HepG2 (cell line): ENCODE data around the gene SLC20A1. TPM values are rescaled to one million over a fixed set of nuclear protein-coding genes. Genes with fewer than 3 reads are reported as not detected.

ENCODE experiments used
- ARID2 ChIP-seq: sonication (generic); formaldehyde crosslinking; IDR thresholded peaks from 2 replicates; pipeline ENCODE4 v1.8.1; 2022; ENCODE audit warnings: mild to moderate bottlenecking, missing genetic modification reagents, borderline replicate concordance
- CHD2 ChIP-seq: IDR thresholded peaks from 2 replicates; pipeline ENCODE4 v1.6.1; 2011; ENCODE audit warnings: low read depth, low read length, improper control_type of control experiment
- FLYWCH1 ChIP-seq: sonication (generic); formaldehyde crosslinking; IDR thresholded peaks from 2 replicates; pipeline ENCODE4 v1.8.1; 2023; ENCODE audit warnings: mild to moderate bottlenecking, missing genetic modification reagents
- FOSL2 ChIP-seq: sonication (generic); formaldehyde crosslinking; IDR thresholded peaks from 2 replicates; pipeline ENCODE4 v1.4.0; 2020; ENCODE audit warnings: missing genetic modification reagents
- HIVEP1 ChIP-seq: sonication (generic); formaldehyde crosslinking; IDR thresholded peaks from 2 replicates; pipeline ENCODE4 v1.4.0; 2020; ENCODE audit warnings: mild to moderate bottlenecking, missing genetic modification reagents
- IRX3 ChIP-seq: sonication (generic); formaldehyde crosslinking; IDR thresholded peaks from 2 replicates; pipeline ENCODE4 v1.8.1; 2023; ENCODE audit warnings: mild to moderate bottlenecking, low read depth, missing genetic modification reagents, borderline replicate concordance
- KDM3A ChIP-seq: IDR thresholded peaks from 2 replicates; pipeline ENCODE4 v1.6.1; 2018; ENCODE audit warnings: low read depth, missing compliant biosample characterization
- NFE2 ChIP-seq: sonication (generic); formaldehyde crosslinking; IDR thresholded peaks from 2 replicates; pipeline ENCODE4 v1.4.0; 2020; ENCODE audit warnings: missing genetic modification reagents
- PHF21A ChIP-seq: sonication (generic); formaldehyde crosslinking; IDR thresholded peaks from 2 replicates; pipeline ENCODE4 v1.5.0; 2020; ENCODE audit warnings: mild to moderate bottlenecking, missing genetic modification reagents
- PLRG1 ChIP-seq: fragments of 450-650 bp; conservative IDR thresholded peaks from 2 replicates; pipeline ENCODE4 v1.6.1; 2016
- SIX1 ChIP-seq: sonication (generic); formaldehyde crosslinking; IDR thresholded peaks from 2 replicates; pipeline ENCODE4 v1.4.0; 2020; ENCODE audit warnings: missing genetic modification reagents, borderline replicate concordance
- SMYD3 ChIP-seq: sonication (generic); formaldehyde crosslinking; IDR thresholded peaks from 2 replicates; pipeline ENCODE4 v1.8.1; 2023; ENCODE audit warnings: mild to moderate bottlenecking, missing genetic modification reagents
- TBL1XR1 ChIP-seq: fragments of 150-350 bp; IDR thresholded peaks from 2 replicates; pipeline ENCODE4 v1.6.1; 2014; ENCODE audit warnings: borderline replicate concordance, low read length; ENCODE audit not compliant: partially characterized antibody
- TBP ChIP-seq: sonication (generic); formaldehyde crosslinking; IDR thresholded peaks from 2 replicates; pipeline ENCODE4 v1.5.0; 2020; ENCODE audit warnings: missing genetic modification reagents
- TERF1 ChIP-seq: sonication (generic); formaldehyde crosslinking; IDR thresholded peaks from 2 replicates; pipeline ENCODE4 v1.8.0; 2022; ENCODE audit warnings: mild to moderate bottlenecking, missing genetic modification reagents, moderate library complexity
- ZMAT3 ChIP-seq: sonication (generic); formaldehyde crosslinking; conservative IDR thresholded peaks from 2 replicates; pipeline ENCODE4 v1.7.0; 2021; ENCODE audit warnings: missing genetic modification reagents
- ZNF317 ChIP-seq: sonication (generic); formaldehyde crosslinking; IDR thresholded peaks from 2 replicates; pipeline ENCODE4 v1.5.0; 2020; ENCODE audit warnings: mild to moderate bottlenecking, missing genetic modification reagents
- ZNF720 ChIP-seq: sonication (generic); formaldehyde crosslinking; IDR thresholded peaks from 2 replicates; pipeline ENCODE4 v1.4.0; 2020; ENCODE audit warnings: missing genetic modification reagents
- ZNF766 ChIP-seq: sonication (generic); formaldehyde crosslinking; IDR thresholded peaks from 2 replicates; pipeline ENCODE4 v1.5.0; 2020; ENCODE audit warnings: missing genetic modification reagents, borderline replicate concordance
- ZNF816 ChIP-seq: sonication (generic); formaldehyde crosslinking; IDR thresholded peaks from 2 replicates; pipeline ENCODE4 v1.8.0; 2022; ENCODE audit warnings: missing genetic modification reagents, mild to moderate bottlenecking, borderline replicate concordance
- polyA plus RNA-seq, 8 experiments: library from polyadenylated mRNA; depleted of rRNA in 3 of 8; stranded (reverse) in 7 of 8; unstranded in 1 of 8; fragments of >200 nt; fragmentation: Illumina TruSeq in 4 of 8; extraction: Trizol in 4 of 8; gene quantifications; 2 replicates each; pipeline versions ENCODE4 v1.2.1 to v1.2.3, GENCODE V29; 2011 to 2016; ENCODE audit warnings: low read depth in 4 of 8, missing spikeins in 1 of 8, mixed read lengths in 1 of 8; ENCODE audit not compliant: insufficient read depth in 1 of 8
- total RNA-seq, 5 experiments: library from RNA; depleted of rRNA; stranded (reverse); fragments of >200 nt; fragmentation: Illumina TruSeq; extraction: Trizol; gene quantifications; 2 replicates each; pipeline ENCODE4 v1.2.3, GENCODE V29; 2016; ENCODE audit warnings: low read depth in 1 of 5
- TF ChIP-seq, protein P1 (sequence below): sonication (generic); formaldehyde crosslinking; conservative IDR thresholded peaks from 2 replicates; pipeline ENCODE4 v1.8.0; 2022; ENCODE audit warnings: mild to moderate bottlenecking, moderate library complexity, missing genetic modification reagents
- TF ChIP-seq, protein P2 (sequence below): IDR thresholded peaks from 2 replicates; pipeline ENCODE4 v1.6.1; 2016
- TF ChIP-seq, protein P3 (sequence below): sonication (generic); formaldehyde crosslinking; IDR thresholded peaks from 2 replicates; pipeline ENCODE4 v1.4.0; 2020; ENCODE audit warnings: mild to moderate bottlenecking, missing genetic modification reagents

Gene SLC20A1
- total and polyA plus RNA-seq, 2 of the 13 experiments (the other 11 are each of a cell fraction or from before 2014, with no cell fraction given), result 54.0 to 85.9 TPM

DNA sequence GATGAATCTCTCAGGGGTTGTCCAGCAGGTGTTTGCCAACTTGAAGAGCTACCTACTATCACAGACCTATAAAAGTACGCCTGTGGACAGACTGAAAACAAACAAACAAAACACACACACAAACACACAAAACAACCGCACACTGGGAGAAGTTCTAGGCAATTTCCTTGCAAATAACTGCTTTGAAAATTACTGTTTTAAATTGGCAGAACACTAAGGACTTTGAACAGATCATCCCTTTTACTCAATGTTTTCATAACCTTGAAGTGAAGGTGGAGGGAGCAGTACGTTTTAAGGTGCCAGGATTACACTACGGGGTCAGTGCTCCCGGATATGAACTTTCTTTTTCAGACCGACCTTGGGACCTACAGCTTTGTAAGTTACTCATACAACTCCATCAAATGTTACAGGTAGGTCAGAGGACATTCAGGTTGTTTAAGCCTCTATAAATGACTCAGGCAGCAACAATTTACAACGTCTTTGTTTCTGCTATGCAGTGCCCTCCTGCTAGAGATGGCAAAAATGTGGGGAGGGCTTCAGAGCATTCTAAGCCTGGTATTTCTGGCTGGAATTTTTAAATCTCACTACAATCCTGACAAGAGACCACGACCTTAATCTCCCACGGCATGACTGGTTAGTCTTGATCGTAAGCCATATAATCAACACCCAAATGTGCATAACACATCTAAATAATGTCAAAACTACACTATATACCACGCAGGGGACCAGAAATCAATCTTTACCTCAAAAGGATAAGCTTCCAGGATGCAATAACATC is 1.4 kb upstream of the SLC20A1 start (continued):
- no peak for TF ChIP-seq TERF1 (CRISPR knock-in tag)
- peak; percentile 37 for TF ChIP-seq TBL1XR1
- no peak for TF ChIP-seq PLRG1
- TF ChIP-seq NFE2 (CRISPR knock-in tag), result no peak
- no peak for TF ChIP-seq FLYWCH1 (CRISPR knock-in tag)
- TF ChIP-seq IRX3 (CRISPR knock-in tag), result no peak
- TF ChIP-seq KDM3A (CRISPR knock-in tag), result no peak
- TF ChIP-seq ZNF816 (CRISPR knock-in tag), result peak; percentile 83; the same call in 1 of the 2 replicates
- TF ChIP-seq, protein P1, sequence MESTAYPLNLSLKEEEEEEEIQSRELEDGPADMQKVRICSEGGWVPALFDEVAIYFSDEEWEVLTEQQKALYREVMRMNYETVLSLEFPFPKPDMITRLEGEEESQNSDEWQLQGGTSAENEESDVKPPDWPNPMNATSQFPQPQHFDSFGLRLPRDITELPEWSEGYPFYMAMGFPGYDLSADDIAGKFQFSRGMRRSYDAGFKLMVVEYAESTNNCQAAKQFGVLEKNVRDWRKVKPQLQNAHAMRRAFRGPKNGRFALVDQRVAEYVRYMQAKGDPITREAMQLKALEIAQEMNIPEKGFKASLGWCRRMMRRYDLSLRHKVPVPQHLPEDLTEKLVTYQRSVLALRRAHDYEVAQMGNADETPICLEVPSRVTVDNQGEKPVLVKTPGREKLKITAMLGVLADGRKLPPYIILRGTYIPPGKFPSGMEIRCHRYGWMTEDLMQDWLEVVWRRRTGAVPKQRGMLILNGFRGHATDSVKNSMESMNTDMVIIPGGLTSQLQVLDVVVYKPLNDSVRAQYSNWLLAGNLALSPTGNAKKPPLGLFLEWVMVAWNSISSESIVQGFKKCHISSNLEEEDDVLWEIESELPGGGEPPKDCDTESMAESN (CRISPR knock-in tag), result peak; percentile 18; the same call in 1 of the 2 replicates
- peak; percentile 88 for TF ChIP-seq PHF21A (CRISPR knock-in tag)
- TF ChIP-seq ZMAT3, result 0 out of 2 replicates have a peak, but pooled peaks have one; percentile 57
- no peak for TF ChIP-seq ZNF720
- TF ChIP-seq, protein P2, sequence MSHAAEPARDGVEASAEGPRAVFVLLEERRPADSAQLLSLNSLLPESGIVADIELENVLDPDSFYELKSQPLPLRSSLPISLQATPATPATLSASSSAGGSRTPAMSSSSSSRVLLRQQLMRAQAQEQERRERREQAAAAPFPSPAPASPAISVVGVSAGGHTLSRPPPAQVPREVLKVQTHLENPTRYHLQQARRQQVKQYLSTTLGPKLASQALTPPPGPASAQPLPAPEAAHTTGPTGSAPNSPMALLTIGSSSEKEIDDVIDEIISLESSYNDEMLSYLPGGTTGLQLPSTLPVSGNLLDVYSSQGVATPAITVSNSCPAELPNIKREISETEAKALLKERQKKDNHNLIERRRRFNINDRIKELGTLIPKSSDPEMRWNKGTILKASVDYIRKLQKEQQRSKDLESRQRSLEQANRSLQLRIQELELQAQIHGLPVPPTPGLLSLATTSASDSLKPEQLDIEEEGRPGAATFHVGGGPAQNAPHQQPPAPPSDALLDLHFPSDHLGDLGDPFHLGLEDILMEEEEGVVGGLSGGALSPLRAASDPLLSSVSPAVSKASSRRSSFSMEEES (CRISPR knock-in tag), result 0 out of 2 replicates have a peak, but pooled peaks have one; percentile 36
- no peak for TF ChIP-seq ZNF766 (CRISPR knock-in tag)
- TF ChIP-seq CHD2, result no peak
- no peak for TF ChIP-seq HIVEP1 (CRISPR knock-in tag)
- TF ChIP-seq, protein P3, sequence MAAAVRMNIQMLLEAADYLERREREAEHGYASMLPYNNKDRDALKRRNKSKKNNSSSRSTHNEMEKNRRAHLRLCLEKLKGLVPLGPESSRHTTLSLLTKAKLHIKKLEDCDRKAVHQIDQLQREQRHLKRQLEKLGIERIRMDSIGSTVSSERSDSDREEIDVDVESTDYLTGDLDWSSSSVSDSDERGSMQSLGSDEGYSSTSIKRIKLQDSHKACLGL (CRISPR knock-in tag), result no peak
- TF ChIP-seq FOSL2 (CRISPR knock-in tag), result peak; percentile 97
- TF ChIP-seq ZNF317 (CRISPR knock-in tag), result no peak
- TF ChIP-seq SMYD3 (CRISPR knock-in tag), result peak; percentile 42; the same call in 1 of the 2 replicates
- TF ChIP-seq TBP, result no peak
- no peak for TF ChIP-seq ARID2
- TF ChIP-seq SIX1, result peak; percentile 59; the same call in 1 of the 2 replicates
